A549 (cell line): ENCODE data around the gene CBFA2T2. TPM values are rescaled to one million over a fixed set of nuclear protein-coding genes. Genes with fewer than 3 reads are reported as not detected.

ENCODE experiments used
- ATAC-seq, 2 experiments: fragments of 200-7000 bp in 1 of 2; fragments of >200 bp in 1 of 2; cut with Nextera tagmentation in 1 of 2; cut with Tn5 transposase in 1 of 2; 3 replicates each; pipeline versions ENCODE4 v1.8.0 to v1.9.1; 2018 to 2020; ENCODE audit warnings: mild to moderate bottlenecking in 1 of 2, moderate library complexity in 1 of 2
- CTCF ChIA-PET: fragments of 300-600 bp; sonication (Branson Sonifier 250); formaldehyde crosslinking; extraction: SDS; loops from one replicate; lab custom pipeline; 2021; ENCODE audit warnings: antibody characterized with exemption, inconsistent platforms; lab: Yijun Ruan, JAX
- POLR2A ChIA-PET: fragments of 350-600 bp; formaldehyde crosslinking; extraction: SDS; loops from one replicate; lab custom pipeline; 2021; ENCODE audit warnings: antibody characterized with exemption, inconsistent platforms; lab: Yijun Ruan, JAX
- DNase-seq, 2 experiments: peaks; one replicate each; pipeline versions ENCODE4 v3.0.0 to v3.0.0-alpha.2; 2011 to 2016; ENCODE audit warnings: low read depth in 1 of 2, low spot score in 1 of 2
- FAIRE-seq: peaks from 2 replicates; lab custom pipeline; 2011; peaks lifted over from hg19 to GRCh38; lab: Jason Lieb, UNC
- H3K27ac ChIP-seq, 2 experiments: fragments of >200 bp; sonication (Bioruptor Twin); formaldehyde crosslinking; 3 replicates each; pipeline ENCODE4 v1.5.1; 2016 to 2017
- H3K4me1 ChIP-seq: fragments of >200 bp; sonication (Bioruptor Twin); formaldehyde crosslinking; 3 replicates; pipeline ENCODE4 v1.6.1; 2016
- H3K4me2 ChIP-seq: fragments of >200 bp; sonication (Bioruptor Twin); formaldehyde crosslinking; 3 replicates; pipeline ENCODE4 v1.6.1; 2016
- H3K4me3 ChIP-seq: fragments of >200 bp; sonication (Bioruptor Twin); formaldehyde crosslinking; 3 replicates; pipeline ENCODE4 v1.5.1; 2016
- H3K9me3 ChIP-seq: fragments of >200 bp; sonication (Bioruptor Twin); formaldehyde crosslinking; 3 replicates; pipeline ENCODE4 v1.6.1; 2016
- CBX2 ChIP-seq: fragments of 200-600 bp; sonication (generic); IDR thresholded peaks from 2 replicates; pipeline ENCODE4 v1.6.1; 2016; ENCODE audit warnings: low read depth, mild to moderate bottlenecking, borderline replicate concordance
- CBX8 ChIP-seq: fragments of 200-600 bp; sonication (generic); IDR thresholded peaks from 2 replicates; pipeline ENCODE4 v1.6.1; 2016
- CHD4 ChIP-seq: fragments of 200-600 bp; sonication (generic); IDR thresholded peaks from 2 replicates; pipeline ENCODE4 v1.6.1; 2016; ENCODE audit warnings: antibody characterized with exemption, mild to moderate bottlenecking, borderline replicate concordance
- EHF ChIP-seq: fragments of 250-450 bp; sonication (Bioruptor Pico); IDR thresholded peaks from 2 replicates; pipeline ENCODE4 v1.5.0; 2020; ENCODE audit warnings: mild to moderate bottlenecking
- EP300 ChIP-seq, 2 experiments: fragments of >200 bp; sonication (Bioruptor Twin); formaldehyde crosslinking; IDR thresholded peaks; 2 replicates in 1 of 2; 3 replicates in 1 of 2; pipeline ENCODE4 v1.6.1; 2016 to 2017
- ESRRA ChIP-seq: fragments of 150-350 bp; IDR thresholded peaks from 2 replicates; pipeline ENCODE4 v1.6.1; 2014; ENCODE audit warnings: mild to moderate bottlenecking, low read length, borderline replicate concordance
- FOSB ChIP-seq: fragments of 250-450 bp; sonication (Bioruptor Pico); IDR thresholded peaks from 2 replicates; pipeline ENCODE4 v1.5.0; 2020; ENCODE audit warnings: mild to moderate bottlenecking, moderate library complexity
- GATA3 ChIP-seq: IDR thresholded peaks from 2 replicates; pipeline ENCODE4 v1.6.1; 2012; ENCODE audit warnings: borderline replicate concordance
- HDAC2 ChIP-seq: fragments of 200-600 bp; sonication (generic); IDR thresholded peaks from 2 replicates; pipeline ENCODE4 v1.6.1; 2016
- HEYL ChIP-seq: fragments of 250-450 bp; sonication (Bioruptor Pico); IDR thresholded peaks from 2 replicates; pipeline ENCODE4 v1.8.0; 2021; ENCODE audit warnings: mild to moderate bottlenecking, moderate library complexity
- HOXB5 ChIP-seq: fragments of 250-450 bp; sonication (Bioruptor Pico); IDR thresholded peaks from 2 replicates; pipeline ENCODE4 v1.5.0; 2020; ENCODE audit warnings: mild to moderate bottlenecking, moderate library complexity
- JUN ChIP-seq, 2 experiments: fragments of >200 bp; sonication (Bioruptor Twin); formaldehyde crosslinking; IDR thresholded peaks; 2 replicates in 1 of 2; 3 replicates in 1 of 2; pipeline ENCODE4 v1.6.1; 2016 to 2017
- JUNB ChIP-seq: fragments of >200 bp; sonication (Bioruptor Twin); formaldehyde crosslinking; IDR thresholded peaks from 2 replicates; pipeline ENCODE4 v1.6.1; 2016
- MAFK ChIP-seq: fragments of 450-650 bp; IDR thresholded peaks from 2 replicates; pipeline ENCODE4 v1.6.1; 2014; ENCODE audit not compliant: partially characterized antibody
- POLR2A ChIP-seq: IDR thresholded peaks from 2 replicates; pipeline ENCODE4 v1.6.1; 2012; ENCODE audit warnings: mild to moderate bottlenecking, low read length
- RAD21 ChIP-seq, 2 experiments: fragments of >200 bp in 1 of 2; sonication (Bioruptor Twin) in 1 of 2; formaldehyde crosslinking in 1 of 2; IDR thresholded peaks in 1 of 2; conservative IDR thresholded peaks in 1 of 2; 2 replicates in 1 of 2; 3 replicates in 1 of 2; pipeline ENCODE4 v1.6.1; 2012 to 2018; ENCODE audit warnings: inconsistent platforms in 1 of 2
- RARB ChIP-seq: fragments of 250-450 bp; sonication (Bioruptor Pico); IDR thresholded peaks from 2 replicates; pipeline ENCODE4 v1.8.0; 2021; ENCODE audit warnings: mild to moderate bottlenecking, moderate library complexity
- RFX5 ChIP-seq: fragments of 450-650 bp; IDR thresholded peaks from 2 replicates; pipeline ENCODE4 v1.7.1; 2014; ENCODE audit warnings: antibody characterized with exemption, mild to moderate bottlenecking, moderate library complexity
- RNF2 ChIP-seq: fragments of 200-600 bp; sonication (generic); IDR thresholded peaks from 2 replicates; pipeline ENCODE4 v1.6.1; 2016; ENCODE audit warnings: low read depth, mild to moderate bottlenecking, antibody characterized with exemption, moderate library complexity, borderline replicate concordance
- SMC3 ChIP-seq: fragments of >200 bp; sonication (Bioruptor Twin); formaldehyde crosslinking; IDR thresholded peaks from 3 replicates; pipeline ENCODE4 v1.6.1; 2018; ENCODE audit warnings: inconsistent platforms
- TP53 ChIP-seq: fragments of 250-450 bp; sonication (Bioruptor Pico); IDR thresholded peaks from 2 replicates; pipeline ENCODE4 v1.5.0; 2021; ENCODE audit warnings: mild to moderate bottlenecking, moderate library complexity
- WGBS: methylation state at CpG from one replicate; pipeline ENCODE4 v1.1.6; 2017; ENCODE audit errors: missing lambda C conversion rate; 5-methylcytosine and 5-hydroxymethylcytosine counted together
- polyA plus RNA-seq, 4 experiments: library from polyadenylated mRNA; depleted of rRNA in 3 of 4; stranded (reverse); fragments of >200 nt; fragmentation: RNase III in 1 of 4; extraction: RNeasy Plus Mini Kit Qiagen cat#74134 plus additional on column Dnase treatment in 1 of 4; gene quantifications; 2 replicates in 3 of 4; 3 replicates in 1 of 4; pipeline ENCODE4 v1.2.3, GENCODE V29; 2011 to 2017
- TF ChIP-seq, protein P1 (sequence below): fragments of >200 bp; sonication (Bioruptor Twin); formaldehyde crosslinking; IDR thresholded peaks from 3 replicates; pipeline ENCODE4 v1.5.1; 2016
- TF ChIP-seq, protein P2 (sequence below): fragments of 250-450 bp; sonication (Bioruptor Pico); IDR thresholded peaks from 2 replicates; pipeline ENCODE4 v1.5.0; 2021; ENCODE audit warnings: mild to moderate bottlenecking, moderate library complexity, borderline replicate concordance
- TF ChIP-seq, protein P3 (sequence below): fragments of >200 bp; sonication (Bioruptor Twin); formaldehyde crosslinking; IDR thresholded peaks from 2 replicates; pipeline ENCODE4 v1.6.1; 2016
- TF ChIP-seq, protein P4 (sequence below): IDR thresholded peaks from 2 replicates; pipeline ENCODE4 v1.6.1; 2012

Gene CBFA2T2
- polyA plus RNA-seq, 2 of the 4 experiments (the other 2 are of a cell fraction), result 6.8 to 9.4 TPM

DNA sequence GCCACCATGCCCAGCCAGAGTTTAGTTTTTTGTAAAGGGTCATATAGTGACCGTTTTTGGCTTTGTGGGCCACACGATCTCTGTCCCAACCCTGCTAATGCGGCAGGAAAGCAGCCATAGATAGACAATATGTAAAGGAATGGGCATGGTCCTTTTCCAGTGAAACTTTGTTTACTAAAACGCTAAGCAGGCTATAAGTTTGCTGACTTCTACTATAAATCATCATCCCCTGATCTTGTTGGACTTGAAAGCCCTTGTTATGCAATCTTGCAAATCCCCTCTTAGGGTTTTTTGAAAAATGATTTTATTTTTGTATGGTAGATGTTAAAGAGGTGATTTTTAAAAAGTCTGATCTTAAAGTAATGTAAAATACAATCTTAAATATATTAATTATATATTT lies 63.6 kb downstream of the CBFA2T2 start:
- H3K9me3 ChIP-seq, result no peaks in the 10 kb centered on the region
- WGBS, result 84% methylated on average over 4 of the region's 4 CpGs
- H3K4me2 ChIP-seq, result no peak overlapping the region
- no peak overlapping the region for H3K27ac ChIP-seq
- POLR2A ChIA-PET, result no interaction called here
- CTCF ChIA-PET, result no interaction called here
- TF ChIP-seq CBX8 (no peak), HEYL (CRISPR knock-in tag) (no peak), CHD4 (no peak), FOSB (CRISPR knock-in tag) (no peak), RNF2 (no peak), CBX2 (no peak), EHF (CRISPR knock-in tag) (no peak), JUNB (no peak), EP300 (IDR thresholded peaks at IDR 0.05) (no peak), HOXB5 (CRISPR knock-in tag) (no peak)
- TF ChIP-seq, protein P1, sequence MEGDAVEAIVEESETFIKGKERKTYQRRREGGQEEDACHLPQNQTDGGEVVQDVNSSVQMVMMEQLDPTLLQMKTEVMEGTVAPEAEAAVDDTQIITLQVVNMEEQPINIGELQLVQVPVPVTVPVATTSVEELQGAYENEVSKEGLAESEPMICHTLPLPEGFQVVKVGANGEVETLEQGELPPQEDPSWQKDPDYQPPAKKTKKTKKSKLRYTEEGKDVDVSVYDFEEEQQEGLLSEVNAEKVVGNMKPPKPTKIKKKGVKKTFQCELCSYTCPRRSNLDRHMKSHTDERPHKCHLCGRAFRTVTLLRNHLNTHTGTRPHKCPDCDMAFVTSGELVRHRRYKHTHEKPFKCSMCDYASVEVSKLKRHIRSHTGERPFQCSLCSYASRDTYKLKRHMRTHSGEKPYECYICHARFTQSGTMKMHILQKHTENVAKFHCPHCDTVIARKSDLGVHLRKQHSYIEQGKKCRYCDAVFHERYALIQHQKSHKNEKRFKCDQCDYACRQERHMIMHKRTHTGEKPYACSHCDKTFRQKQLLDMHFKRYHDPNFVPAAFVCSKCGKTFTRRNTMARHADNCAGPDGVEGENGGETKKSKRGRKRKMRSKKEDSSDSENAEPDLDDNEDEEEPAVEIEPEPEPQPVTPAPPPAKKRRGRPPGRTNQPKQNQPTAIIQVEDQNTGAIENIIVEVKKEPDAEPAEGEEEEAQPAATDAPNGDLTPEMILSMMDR, result no peak
- ATAC-seq (no peak), FAIRE-seq (no peak), DNase-seq (no peak)
- peaks cover 21% of the 10 kb centered on the region for H3K4me1 ChIP-seq
- H3K4me3 ChIP-seq, result no peak overlapping the region

DNA sequence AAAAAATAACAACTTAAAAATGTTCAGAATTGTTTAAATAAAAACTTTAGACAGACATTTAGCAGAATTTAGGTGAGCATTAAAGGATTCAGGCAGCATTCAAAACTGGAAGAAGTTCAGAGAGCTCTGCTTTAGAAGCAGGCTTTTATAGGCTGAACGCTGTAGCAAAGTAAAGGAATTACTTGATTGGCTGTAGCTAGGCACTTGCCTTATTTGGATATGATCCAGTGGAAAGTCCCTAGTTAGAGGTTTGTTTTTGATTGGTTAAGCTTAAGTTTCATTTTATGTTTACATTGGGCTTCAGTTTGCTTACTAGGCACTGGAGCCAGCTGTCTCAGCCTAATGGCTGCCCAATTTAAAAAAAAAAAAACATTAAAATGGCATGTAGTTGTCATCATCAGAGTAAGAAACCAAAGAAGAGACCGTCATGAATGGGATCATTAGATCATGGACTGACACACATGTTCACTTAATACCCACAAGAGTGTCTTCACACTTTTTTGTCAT lies 65.1 kb downstream of the CBFA2T2 start:
- H3K9me3 ChIP-seq, result no peaks in the 10 kb centered on the region
- H3K27ac ChIP-seq, result peak overlapping the region; percentile 31 to 58; a peak in 3 of 6 replicates
- 13% methylated on average over 2 of the region's 2 CpGs for WGBS
- TF ChIP-seq, protein P2, sequence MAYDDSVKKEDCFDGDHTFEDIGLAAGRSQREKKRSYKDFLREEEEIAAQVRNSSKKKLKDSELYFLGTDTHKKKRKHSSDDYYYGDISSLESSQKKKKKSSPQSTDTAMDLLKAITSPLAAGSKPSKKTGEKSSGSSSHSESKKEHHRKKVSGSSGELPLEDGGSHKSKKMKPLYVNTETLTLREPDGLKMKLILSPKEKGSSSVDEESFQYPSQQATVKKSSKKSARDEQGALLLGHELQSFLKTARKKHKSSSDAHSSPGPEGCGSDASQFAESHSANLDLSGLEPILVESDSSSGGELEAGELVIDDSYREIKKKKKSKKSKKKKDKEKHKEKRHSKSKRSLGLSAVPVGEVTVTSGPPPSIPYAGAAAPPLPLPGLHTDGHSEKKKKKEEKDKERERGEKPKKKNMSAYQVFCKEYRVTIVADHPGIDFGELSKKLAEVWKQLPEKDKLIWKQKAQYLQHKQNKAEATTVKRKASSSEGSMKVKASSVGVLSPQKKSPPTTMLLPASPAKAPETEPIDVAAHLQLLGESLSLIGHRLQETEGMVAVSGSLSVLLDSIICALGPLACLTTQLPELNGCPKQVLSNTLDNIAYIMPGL, result no peak
- no peak for TF ChIP-seq SMC3
- peak; percentile 83 for TF ChIP-seq MAFK
- no peak for TF ChIP-seq TP53 (CRISPR knock-in tag)
- POLR2A ChIA-PET, result interaction anchor here (0.8 kb wide), 1 partner anchor 557 kb away, joined by 4 read pairs; the partner anchor contains the start of gene EIF2S2
- H3K4me1 ChIP-seq, result peaks cover 21% of the 10 kb centered on the region
- CTCF ChIA-PET, result no interaction called here
- DNase-seq (peak; percentile 78 to 91), ATAC-seq (peak; percentile 96 to 99), FAIRE-seq (peak; percentile 51)
- H3K4me2 ChIP-seq, result peak overlapping the region; percentile 74
- H3K4me3 ChIP-seq, result no peak overlapping the region

DNA sequence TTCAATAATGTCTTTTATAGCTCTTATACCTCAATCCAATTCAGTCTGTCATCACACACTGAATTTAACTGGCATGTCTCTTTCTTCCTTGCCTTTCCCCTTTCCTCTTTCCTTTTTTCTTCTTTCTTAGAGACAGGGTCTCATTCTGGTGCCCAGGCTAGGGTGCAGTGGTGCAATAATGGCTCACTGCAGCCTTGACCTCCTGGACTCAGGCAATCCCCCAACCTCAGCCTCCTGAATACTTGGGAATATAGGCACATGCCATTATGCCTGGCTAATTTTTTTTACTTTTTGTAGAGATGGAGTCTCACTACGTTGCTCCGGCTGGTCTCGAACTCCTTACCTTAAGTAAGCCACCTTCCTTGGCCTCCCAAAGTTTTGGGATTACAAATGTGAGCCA lies 65.9 kb downstream of the CBFA2T2 start:
- WGBS, result 93% methylated on average over 3 of the region's 3 CpGs
- Histone ChIP-seq H3K9me3 (no peaks in the 10 kb centered on the region), H3K4me1 (peaks cover 21% of the 10 kb centered on the region), H3K4me2 (peak overlapping the region; percentile 74; the same call in 2 of the 3 replicates), H3K4me3 (no peak overlapping the region), H3K27ac (peak overlapping the region in 1 of 2 experiments; percentile 45; a peak in 2 of 6 replicates)
- CTCF ChIA-PET, result no interaction called here
- POLR2A ChIA-PET, result no interaction called here
- no peak for ATAC-seq
- DNase-seq, result no peak
- no peak for FAIRE-seq
- TF ChIP-seq EHF (CRISPR knock-in tag) (no peak), RARB (CRISPR knock-in tag) (no peak), CBX8 (no peak), FOSB (CRISPR knock-in tag) (no peak), HDAC2 (no peak), POLR2A (no peak), ESRRA (no peak), RFX5 (no peak), SMC3 (no peak), RAD21 (conservative IDR thresholded peaks at IDR 0.05 in 1 of 2, IDR thresholded peaks at IDR 0.05 in 1 of 2) (no peak), JUNB (no peak), GATA3 (no peak), JUN (IDR thresholded peaks at IDR 0.05) (no peak)
- TF ChIP-seq, protein P1, result no peak
- TF ChIP-seq, protein P3, sequence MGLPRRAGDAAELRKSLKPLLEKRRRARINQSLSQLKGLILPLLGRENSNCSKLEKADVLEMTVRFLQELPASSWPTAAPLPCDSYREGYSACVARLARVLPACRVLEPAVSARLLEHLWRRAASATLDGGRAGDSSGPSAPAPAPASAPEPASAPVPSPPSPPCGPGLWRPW, result no peak
- TF ChIP-seq, protein P4, sequence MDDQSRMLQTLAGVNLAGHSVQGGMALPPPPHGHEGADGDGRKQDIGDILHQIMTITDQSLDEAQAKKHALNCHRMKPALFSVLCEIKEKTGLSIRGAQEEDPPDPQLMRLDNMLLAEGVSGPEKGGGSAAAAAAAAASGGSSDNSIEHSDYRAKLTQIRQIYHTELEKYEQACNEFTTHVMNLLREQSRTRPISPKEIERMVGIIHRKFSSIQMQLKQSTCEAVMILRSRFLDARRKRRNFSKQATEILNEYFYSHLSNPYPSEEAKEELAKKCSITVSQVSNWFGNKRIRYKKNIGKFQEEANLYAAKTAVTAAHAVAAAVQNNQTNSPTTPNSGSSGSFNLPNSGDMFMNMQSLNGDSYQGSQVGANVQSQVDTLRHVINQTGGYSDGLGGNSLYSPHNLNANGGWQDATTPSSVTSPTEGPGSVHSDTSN, result no peak
- TF ChIP-seq, protein P2, result no peak
